T47D (cell line): ENCODE results near the gene ESRP2.
A peak's percentile ranks its signal among the peaks of the same experiment; 100 is the strongest.

Experiments used
- DNase-seq, 2 experiments: peaks; one replicate each; pipeline versions ENCODE4 v3.0.0 to v3.0.0-alpha.2; 2011 to 2012; ENCODE audit warnings: low read depth in 1 of 2, low spot score in 1 of 2
- JUND ChIP-seq: IDR thresholded peaks from 2 replicates; pipeline ENCODE4 v1.6.1; 2012; ENCODE audit warnings: low read depth
- in situ Hi-C: cut with HindIII; loops from 2 replicates; pipeline ENCODE4 v1.10.0; 2016; ENCODE audit warnings: low sequenced_read_pairs, low pct_unique_long_range_greater_than_20kb

Gene ESRP2

DNA sequence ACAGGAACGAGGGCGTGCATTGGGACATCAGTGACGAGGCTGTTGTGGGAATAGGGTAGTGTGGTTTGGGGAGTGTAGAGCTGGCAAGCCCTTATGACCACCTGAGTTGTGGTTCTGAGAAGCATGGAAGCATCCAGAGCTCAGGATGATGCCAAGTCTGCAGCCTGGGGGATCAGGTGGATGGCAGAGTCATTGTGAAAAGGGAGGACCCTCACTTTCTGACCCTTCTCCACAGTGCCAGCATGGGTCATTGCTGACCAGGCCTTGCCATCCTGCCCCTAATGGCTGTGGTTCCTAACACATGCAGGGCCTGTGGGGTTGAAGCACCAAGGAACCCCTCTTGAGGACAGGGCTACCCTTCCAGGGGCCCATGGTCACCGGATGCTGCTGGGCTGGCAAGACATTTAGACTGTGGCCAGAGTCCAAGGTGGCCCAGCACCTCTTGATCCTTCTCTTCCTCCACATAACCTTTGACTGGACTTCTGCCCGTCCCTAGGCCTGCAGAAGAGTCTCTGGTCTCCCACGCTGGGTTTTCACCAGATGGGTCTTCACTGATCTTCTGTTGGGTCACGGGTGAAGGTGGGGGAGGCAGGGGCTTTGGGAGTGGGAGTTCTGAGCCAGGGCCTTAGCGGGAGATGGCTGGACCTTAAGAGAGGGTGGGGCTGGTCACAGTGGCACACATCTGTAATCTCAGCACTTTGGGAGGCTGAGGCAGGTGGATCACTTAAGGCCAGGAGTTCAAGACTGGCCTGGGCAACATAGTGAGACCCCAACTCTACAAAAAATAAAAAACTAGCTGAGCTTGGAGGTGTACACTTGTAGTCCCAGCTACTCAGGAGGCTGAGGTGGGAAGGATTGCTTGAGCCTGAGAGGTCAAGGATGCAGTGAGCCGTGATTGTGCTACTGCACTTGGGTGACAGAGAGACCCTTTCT, 7.3 kb upstream of the ESRP2 start:
- TF ChIP-seq JUND: no peak
- in situ Hi-C loops: no loop called here
- DNase-seq: no peak

- TF ChIP-seq JUND: no peak
- in situ Hi-C loops: no loop called here
These were observed 6.2 kb upstream of the ESRP2 start for GRCh38 chr16:68242085-68242484.

GRCh38 chr16:68238029-68238345, 2.1 kb upstream of the ESRP2 start:
- no peak for TF ChIP-seq JUND
- in situ Hi-C loops: no loop called here
- no peak for DNase-seq

More at GRCh38 chr16:68242085-68242484, 6.2 kb upstream of the ESRP2 start:
- DNase-seq: no peak

DNA sequence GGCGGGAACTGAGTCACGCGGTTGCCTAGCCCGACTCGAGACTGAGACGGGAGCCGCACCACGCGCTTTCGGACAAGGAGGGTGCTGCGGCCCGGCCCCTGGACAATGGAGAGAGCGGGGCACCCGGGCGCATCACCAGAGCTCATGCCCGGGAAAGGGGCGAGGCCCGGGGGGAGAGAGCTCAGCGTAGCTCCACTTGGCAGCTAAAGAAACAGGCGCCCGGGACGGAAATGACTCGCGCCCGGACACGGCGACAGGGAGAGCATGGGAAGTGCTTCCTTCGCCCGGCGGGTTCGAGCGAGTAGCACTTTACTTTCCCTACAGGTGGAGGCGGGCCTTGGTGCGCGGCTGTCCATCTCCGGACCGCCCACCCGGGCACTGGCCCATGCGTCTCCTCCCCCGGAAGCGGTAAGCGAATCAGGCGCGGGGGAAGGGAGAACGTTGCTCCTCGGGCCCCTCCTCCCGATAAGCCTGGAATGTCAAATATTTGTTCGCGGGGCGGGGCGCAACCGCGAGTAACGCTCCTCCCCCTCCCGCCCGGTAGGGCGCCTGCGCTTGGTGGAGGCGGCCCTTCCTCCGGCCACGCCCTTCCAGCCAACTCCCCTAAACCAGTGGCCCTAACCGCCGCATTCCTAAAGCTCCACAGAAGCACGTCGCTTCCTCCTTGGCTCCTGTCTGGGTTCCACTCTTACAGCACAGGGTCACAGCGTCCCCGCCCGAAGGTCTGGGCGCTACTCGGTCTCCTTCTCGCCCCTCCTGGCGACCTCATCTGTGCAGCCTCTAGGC, 1.5 kb upstream of the ESRP2 start:
- TF ChIP-seq JUND: peak; percentile 69; the same call in 1 of the 2 replicates
- in situ Hi-C loops: no loop called here
- DNase-seq: peak; percentile 83 to 99

- no peak for DNase-seq
- in situ Hi-C loops: no loop called here
- TF ChIP-seq JUND: no peak
These were observed 907 bp upstream of the ESRP2 start for GRCh38 chr16:68236826-68237242.

DNA sequence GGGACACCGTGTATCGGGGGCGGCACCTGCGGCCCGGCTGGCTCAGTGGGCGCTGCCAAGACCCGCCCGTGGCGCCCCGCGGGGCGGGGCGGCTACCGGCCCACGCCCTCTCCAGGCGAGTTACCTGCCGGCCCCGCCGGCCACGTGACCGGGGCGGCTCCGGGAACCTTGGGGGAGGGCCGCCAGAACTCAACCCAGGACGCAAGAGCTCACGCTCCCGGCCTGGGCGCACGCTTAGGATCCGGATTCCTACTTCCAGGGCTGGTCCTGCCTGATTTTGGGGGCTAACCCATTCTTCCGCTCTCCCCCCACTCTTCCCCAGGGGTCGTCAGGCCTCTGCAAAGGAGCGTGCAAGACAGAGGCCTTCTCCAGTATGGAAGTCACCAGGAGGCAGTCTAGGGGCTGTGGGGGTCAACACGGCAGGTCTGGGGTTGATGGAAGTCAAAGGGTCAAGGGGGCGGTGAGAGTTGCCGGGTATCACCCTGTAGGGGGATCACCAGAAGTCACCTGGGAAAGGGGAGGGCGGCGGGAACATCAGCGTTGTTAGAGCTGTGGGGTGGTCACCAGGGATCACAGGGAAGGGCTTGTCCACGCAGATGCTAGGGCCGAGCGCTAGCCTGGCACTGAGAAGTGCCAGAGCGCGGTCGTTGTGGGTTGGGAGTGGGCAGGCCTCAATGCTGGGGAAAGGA, 354 bp upstream of the ESRP2 start:
- peak; percentile 76 to 97 for DNase-seq
- TF ChIP-seq JUND: no peak
- in situ Hi-C loops: no loop called here

GRCh38 chr16:68235108-68235886, 630 bp downstream of the ESRP2 start:
- DNase-seq: peak in 1 of 2 experiments; percentile 80
- TF ChIP-seq JUND: no peak
- in situ Hi-C loops: no loop called here

DNA sequence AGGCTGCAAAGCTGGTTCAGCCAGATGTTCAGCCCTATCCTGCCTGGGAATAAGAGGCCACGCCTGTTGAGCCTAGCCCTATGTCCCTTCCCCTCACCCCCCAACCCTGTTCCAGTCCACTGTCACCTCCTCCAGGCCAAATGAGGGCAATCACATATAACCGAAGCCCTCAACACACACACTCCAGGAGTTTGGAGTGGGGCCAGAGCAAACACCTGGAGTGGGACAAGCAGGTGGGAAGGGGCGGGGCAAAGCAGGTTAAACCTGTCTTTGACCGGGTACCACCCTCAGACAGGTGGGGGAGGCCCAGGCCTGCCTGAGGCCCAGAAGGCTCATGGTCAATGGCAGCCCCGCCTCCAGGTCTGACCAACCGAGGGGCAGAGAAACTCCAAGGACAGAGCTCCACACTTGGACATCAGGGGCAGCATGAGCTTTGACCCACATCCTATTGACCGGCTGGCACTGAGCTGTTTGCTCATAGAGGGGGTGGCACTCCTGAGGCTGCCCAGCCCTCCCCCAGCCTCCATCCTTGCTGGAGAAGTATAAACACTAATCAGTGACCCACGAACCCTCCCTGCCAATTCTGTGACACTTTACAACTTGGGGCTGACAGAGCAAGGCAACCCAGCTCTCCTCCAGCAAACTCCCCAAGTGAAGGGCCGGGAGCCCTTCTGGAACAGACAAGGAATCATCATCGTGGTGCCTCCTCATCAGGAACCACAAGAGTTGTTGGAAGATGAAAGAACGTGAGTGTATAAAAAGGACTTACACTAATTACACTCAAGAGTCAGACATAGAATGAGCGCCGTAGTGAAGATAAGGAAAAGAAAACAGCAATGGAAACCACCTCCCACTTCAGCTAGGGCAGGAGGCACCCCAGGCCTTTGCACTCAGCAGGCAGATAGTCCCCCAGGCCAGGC, 1.5 kb downstream of the ESRP2 start:
- DNase-seq: peak; percentile 69 to 99
- peak; percentile 64; the same call in 1 of the 2 replicates for TF ChIP-seq JUND
- in situ Hi-C loops: no loop called here

GRCh38 chr16:68233835-68234187, 2.1 kb downstream of the ESRP2 start:
- no peak for DNase-seq
- no peak for TF ChIP-seq JUND
- in situ Hi-C loops: no loop called here

- no peak for DNase-seq
- TF ChIP-seq JUND: no peak
- in situ Hi-C loops: no loop called here
These were observed 2.7 kb downstream of the ESRP2 start for GRCh38 chr16:68233085-68233834.
